ENCODE data around the gene TMEM247. TPM values are rescaled to one million over a fixed set of nuclear protein-coding genes. Genes with fewer than 3 reads are reported as not detected.
A peak's percentile ranks its signal among the peaks of the same experiment; 100 is the strongest.

TMEM247 gene
- total RNA-seq, 1 experiment from 2014 or later: not detected

DNA sequence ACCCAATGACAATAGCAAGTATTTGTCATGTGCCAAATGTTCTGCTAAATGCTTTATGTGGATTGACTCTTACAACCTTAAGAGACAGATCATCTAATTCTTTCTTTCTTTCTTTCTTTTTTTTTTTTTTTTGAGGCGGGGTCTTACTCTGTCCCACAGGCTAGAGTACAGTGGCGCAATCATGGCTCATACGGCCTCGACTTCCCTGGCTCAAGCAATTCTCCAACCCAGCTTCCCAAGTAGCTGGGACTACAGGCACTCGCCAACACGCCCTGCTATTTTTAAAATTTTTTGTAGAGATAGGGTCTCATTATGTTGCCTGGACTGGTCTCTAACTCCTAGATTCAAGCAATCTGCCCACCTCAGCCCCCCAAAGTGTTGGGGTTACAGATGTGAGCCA, 21.4 kb downstream of the TMEM247 start:
- H3K27me3 ChIP-seq (replicated peaks; ENCODE audit: insufficient read depth, low read depth, low read length, poor library complexity): peaks cover 27% of the 10 kb centered on the region
- no peaks in the 10 kb centered on the region for H3K4me1 ChIP-seq (ENCODE audit: insufficient read depth, low read length, poor library complexity, severe bottlenecking)
- intact Hi-C loops (cut with micrococcal nuclease; ENCODE audit: unreplicated experiment): no loop called here
- no TSS peak for BruUV-seq (replicated peaks)
- no peaks in the 10 kb centered on the region for H3K36me3 ChIP-seq (ENCODE audit: insufficient read depth, low read length, poor library complexity, severe bottlenecking)
- DNase-seq (ENCODE audit: low spot score): no peak
- no peaks in the 10 kb centered on the region for H3K9me3 ChIP-seq (ENCODE audit: low read depth, low read length, poor library complexity, severe bottlenecking)
- no peak overlapping the region for H3K27ac ChIP-seq (ENCODE audit: low read depth, low read length, poor library complexity, severe bottlenecking)
- no peak for TF ChIP-seq EZH2 (IDR thresholded peaks at IDR 0.05; ENCODE audit: borderline replicate concordance, low read depth, low read length, poor library complexity, severe bottlenecking)
- TF ChIP-seq, protein P1, sequence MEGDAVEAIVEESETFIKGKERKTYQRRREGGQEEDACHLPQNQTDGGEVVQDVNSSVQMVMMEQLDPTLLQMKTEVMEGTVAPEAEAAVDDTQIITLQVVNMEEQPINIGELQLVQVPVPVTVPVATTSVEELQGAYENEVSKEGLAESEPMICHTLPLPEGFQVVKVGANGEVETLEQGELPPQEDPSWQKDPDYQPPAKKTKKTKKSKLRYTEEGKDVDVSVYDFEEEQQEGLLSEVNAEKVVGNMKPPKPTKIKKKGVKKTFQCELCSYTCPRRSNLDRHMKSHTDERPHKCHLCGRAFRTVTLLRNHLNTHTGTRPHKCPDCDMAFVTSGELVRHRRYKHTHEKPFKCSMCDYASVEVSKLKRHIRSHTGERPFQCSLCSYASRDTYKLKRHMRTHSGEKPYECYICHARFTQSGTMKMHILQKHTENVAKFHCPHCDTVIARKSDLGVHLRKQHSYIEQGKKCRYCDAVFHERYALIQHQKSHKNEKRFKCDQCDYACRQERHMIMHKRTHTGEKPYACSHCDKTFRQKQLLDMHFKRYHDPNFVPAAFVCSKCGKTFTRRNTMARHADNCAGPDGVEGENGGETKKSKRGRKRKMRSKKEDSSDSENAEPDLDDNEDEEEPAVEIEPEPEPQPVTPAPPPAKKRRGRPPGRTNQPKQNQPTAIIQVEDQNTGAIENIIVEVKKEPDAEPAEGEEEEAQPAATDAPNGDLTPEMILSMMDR (conservative IDR thresholded peaks at IDR 0.05; ENCODE audit: low read depth, low read length): no peak
- H3K4me3 ChIP-seq (ENCODE audit: low read depth, low read length, poor library complexity, severe bottlenecking): peak overlapping the region; percentile 44
- POLR2A ChIA-PET (ENCODE audit: low non-redundant PET): no interaction called here
- CTCF ChIA-PET: no interaction called here

DNA sequence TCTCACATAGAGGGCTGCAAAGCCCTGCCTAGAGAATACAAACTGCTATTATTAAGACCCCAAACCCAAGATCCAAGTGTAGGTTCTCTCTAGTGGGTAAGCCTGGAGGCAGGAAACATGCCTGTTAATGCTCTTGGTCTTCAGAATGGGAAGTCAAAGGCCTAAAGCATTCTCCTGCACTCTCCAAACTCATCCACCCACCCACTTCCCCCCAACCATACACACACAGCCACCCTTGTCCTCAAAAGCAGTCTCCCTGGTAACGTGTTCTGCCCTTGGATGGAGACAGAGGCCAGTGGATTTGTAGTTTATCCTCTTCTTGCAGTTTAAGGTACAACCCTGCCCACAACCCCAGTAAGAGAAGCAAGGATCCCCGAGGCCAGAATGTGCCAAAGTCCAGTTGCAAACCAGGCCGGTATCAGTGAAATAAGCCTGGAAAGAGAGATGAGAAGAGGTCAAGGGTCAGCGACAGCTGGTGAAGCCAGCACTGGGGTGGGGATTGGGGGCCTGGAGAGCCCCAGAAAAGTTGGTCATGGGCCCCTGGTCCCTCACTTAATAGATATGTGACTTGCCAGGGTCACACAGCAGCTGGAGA, 23.0 kb downstream of the TMEM247 start:
- no TSS peak for BruUV-seq (replicated peaks)
- no peaks in the 10 kb centered on the region for H3K36me3 ChIP-seq (ENCODE audit: insufficient read depth, low read length, poor library complexity, severe bottlenecking)
- peaks cover 23% of the 10 kb centered on the region for H3K27me3 ChIP-seq (replicated peaks; ENCODE audit: insufficient read depth, low read depth, low read length, poor library complexity)
- ChIA-PET CTCF (no interaction called here), POLR2A (ENCODE audit: low non-redundant PET) (no interaction called here)
- DNase-seq (ENCODE audit: low spot score): no peak
- TF ChIP-seq, protein P1 (conservative IDR thresholded peaks at IDR 0.05; ENCODE audit: low read depth, low read length): no peak
- TF ChIP-seq EZH2 (IDR thresholded peaks at IDR 0.05; ENCODE audit: borderline replicate concordance, low read depth, low read length, poor library complexity, severe bottlenecking): no peak
- H3K4me1 ChIP-seq (ENCODE audit: insufficient read depth, low read length, poor library complexity, severe bottlenecking): no peaks in the 10 kb centered on the region
- no peak overlapping the region for H3K27ac ChIP-seq (ENCODE audit: low read depth, low read length, poor library complexity, severe bottlenecking)
- no peak overlapping the region for H3K4me3 ChIP-seq (ENCODE audit: low read depth, low read length, poor library complexity, severe bottlenecking)
- H3K9me3 ChIP-seq (ENCODE audit: low read depth, low read length, poor library complexity, severe bottlenecking): no peaks in the 10 kb centered on the region
- intact Hi-C loops (cut with micrococcal nuclease; ENCODE audit: unreplicated experiment): no loop called here

DNA sequence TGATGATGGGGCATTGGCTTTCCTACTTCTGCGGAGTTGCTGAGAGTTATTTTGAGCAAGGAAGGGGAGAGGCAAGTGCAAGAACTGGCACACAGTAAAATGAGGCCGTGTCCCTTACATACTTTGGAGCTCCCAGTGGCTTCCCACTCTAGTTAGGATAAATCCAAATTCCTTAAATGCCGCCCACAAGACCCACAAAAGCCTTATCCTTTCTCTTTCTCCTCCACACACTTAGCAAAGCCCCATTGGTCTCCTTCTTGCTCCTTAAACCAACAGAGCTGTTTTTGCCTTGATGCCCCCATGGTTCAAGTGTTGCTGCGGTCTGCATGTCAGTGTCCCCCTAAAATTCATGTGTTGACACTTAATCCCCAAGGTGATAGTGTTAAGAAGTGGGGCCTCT, 24.3 kb downstream of the TMEM247 start:
- DNase-seq (ENCODE audit: low spot score): no peak
- CTCF ChIA-PET: no interaction called here
- POLR2A ChIA-PET (ENCODE audit: low non-redundant PET): no interaction called here
- H3K27ac ChIP-seq (ENCODE audit: low read depth, low read length, poor library complexity, severe bottlenecking): no peak overlapping the region
- intact Hi-C loops (cut with micrococcal nuclease; ENCODE audit: unreplicated experiment): no loop called here
- no peaks in the 10 kb centered on the region for H3K36me3 ChIP-seq (ENCODE audit: insufficient read depth, low read length, poor library complexity, severe bottlenecking)
- BruUV-seq (replicated peaks): no TSS peak
- H3K4me3 ChIP-seq (ENCODE audit: low read depth, low read length, poor library complexity, severe bottlenecking): no peak overlapping the region
- TF ChIP-seq, protein P1 (conservative IDR thresholded peaks at IDR 0.05; ENCODE audit: low read depth, low read length): no peak
- no peak for TF ChIP-seq EZH2 (IDR thresholded peaks at IDR 0.05; ENCODE audit: borderline replicate concordance, low read depth, low read length, poor library complexity, severe bottlenecking)
- no peaks in the 10 kb centered on the region for H3K9me3 ChIP-seq (ENCODE audit: low read depth, low read length, poor library complexity, severe bottlenecking)
- peaks cover 10% of the 10 kb centered on the region for H3K27me3 ChIP-seq (replicated peaks; ENCODE audit: insufficient read depth, low read depth, low read length, poor library complexity)
- H3K4me1 ChIP-seq (ENCODE audit: insufficient read depth, low read length, poor library complexity, severe bottlenecking): no peaks in the 10 kb centered on the region

Data from A673 (cell line).